BE2C (cell line): Measurements from ENCODE around the gene LYST.
"Not testable (repeated sequence)": the region's sequence is repeated elsewhere in the genome, so short reads cannot be mapped to it uniquely, and the experiment has no call there.

Experiments used
- DNase-seq: peaks from one replicate; pipeline ENCODE4 v3.0.0-alpha.2; 2020
- H3K27me3 ChIP-seq: fragments of 250-450 bp; sonication (Bioruptor Pico); 2 replicates; pipeline ENCODE4 v1.5.1; 2020; ENCODE audit warnings: mild to moderate bottlenecking
- H3K36me3 ChIP-seq: fragments of 250-450 bp; sonication (Bioruptor Pico); 2 replicates; pipeline ENCODE4 v1.5.1; 2020; ENCODE audit warnings: mild to moderate bottlenecking
- H3K4me1 ChIP-seq: fragments of 250-450 bp; sonication (Bioruptor Pico); 2 replicates; pipeline ENCODE4 v1.5.1; 2020
- H3K4me3 ChIP-seq: 2 replicates; pipeline ENCODE4 v1.5.1; 2011; ENCODE audit warnings: low read depth, low read length
- H3K9me3 ChIP-seq: fragments of 250-450 bp; sonication (Bioruptor Pico); 2 replicates; pipeline ENCODE4 v1.5.1; 2020
- TF ChIP-seq, protein P1 (sequence below): IDR thresholded peaks from 2 replicates; pipeline ENCODE4 v1.5.1; 2012; ENCODE audit warnings: mild to moderate bottlenecking, low read depth, low read length

LYST gene

DNA sequence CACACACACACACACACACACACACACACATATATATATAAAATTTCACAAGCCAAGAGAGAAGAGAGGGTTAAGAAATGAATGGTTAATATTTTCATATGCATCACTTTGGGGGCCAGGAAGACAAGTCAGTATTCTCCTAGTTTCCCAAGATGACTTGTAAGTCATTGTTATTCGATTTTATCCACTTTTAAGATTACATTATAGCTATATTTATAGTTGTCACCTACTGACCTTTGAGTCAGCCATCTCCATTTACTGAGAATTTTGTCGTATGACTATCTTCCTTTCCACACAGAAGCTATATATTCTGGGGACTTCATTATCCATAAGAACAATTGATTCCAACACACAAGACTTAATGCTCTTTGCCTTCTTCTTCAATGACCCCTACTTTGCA is 8.9 kb downstream of the LYST start:
- 0 out of 2 replicates have a peak, but pooled peaks cover 4% of the 10 kb centered on the region for H3K4me1 ChIP-seq
- H3K36me3 ChIP-seq, result no peaks in the 10 kb centered on the region
- no peak for DNase-seq
- H3K9me3 ChIP-seq, result no peaks in the 10 kb centered on the region
- TF ChIP-seq, protein P1, sequence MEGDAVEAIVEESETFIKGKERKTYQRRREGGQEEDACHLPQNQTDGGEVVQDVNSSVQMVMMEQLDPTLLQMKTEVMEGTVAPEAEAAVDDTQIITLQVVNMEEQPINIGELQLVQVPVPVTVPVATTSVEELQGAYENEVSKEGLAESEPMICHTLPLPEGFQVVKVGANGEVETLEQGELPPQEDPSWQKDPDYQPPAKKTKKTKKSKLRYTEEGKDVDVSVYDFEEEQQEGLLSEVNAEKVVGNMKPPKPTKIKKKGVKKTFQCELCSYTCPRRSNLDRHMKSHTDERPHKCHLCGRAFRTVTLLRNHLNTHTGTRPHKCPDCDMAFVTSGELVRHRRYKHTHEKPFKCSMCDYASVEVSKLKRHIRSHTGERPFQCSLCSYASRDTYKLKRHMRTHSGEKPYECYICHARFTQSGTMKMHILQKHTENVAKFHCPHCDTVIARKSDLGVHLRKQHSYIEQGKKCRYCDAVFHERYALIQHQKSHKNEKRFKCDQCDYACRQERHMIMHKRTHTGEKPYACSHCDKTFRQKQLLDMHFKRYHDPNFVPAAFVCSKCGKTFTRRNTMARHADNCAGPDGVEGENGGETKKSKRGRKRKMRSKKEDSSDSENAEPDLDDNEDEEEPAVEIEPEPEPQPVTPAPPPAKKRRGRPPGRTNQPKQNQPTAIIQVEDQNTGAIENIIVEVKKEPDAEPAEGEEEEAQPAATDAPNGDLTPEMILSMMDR, result no peak
- no peak overlapping the region for H3K4me3 ChIP-seq
- no peaks in the 10 kb centered on the region for H3K27me3 ChIP-seq

DNA sequence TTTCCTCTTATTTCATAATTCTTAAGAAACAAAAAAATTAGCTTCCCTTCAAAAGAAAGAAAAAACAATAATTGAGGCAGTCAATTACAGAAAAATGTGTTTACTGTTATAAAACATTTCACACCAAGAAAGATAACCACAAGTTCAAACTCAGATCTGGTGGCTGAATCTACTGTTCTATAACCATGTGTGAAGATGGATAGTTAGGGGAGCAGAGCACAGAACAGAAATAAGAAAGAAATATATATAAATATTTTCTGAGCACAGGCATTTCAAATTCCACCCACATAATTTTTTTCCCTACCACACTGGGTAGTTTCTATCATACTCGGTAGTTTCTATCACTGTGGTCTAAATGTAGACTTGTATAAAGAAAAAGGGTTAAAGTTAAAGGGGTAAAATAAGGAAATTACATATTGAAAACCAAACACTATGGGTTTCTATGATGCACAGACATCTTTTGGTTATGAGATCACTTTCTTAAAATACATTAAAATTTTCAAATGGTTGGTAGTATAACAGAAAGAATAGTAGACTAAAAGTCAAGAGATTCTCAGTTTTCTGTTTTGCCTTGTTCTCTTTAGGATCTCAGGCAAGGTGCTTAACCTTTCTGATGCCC is 10.8 kb downstream of the LYST start:
- Histone ChIP-seq H3K27me3 (no peaks in the 10 kb centered on the region), H3K4me1 (0 out of 2 replicates have a peak, but pooled peaks cover 4% of the 10 kb centered on the region), H3K36me3 (no peaks in the 10 kb centered on the region), H3K9me3 (no peaks in the 10 kb centered on the region), H3K4me3 (no peak overlapping the region)
- TF ChIP-seq, protein P1, result no peak
- no peak for DNase-seq

DNA sequence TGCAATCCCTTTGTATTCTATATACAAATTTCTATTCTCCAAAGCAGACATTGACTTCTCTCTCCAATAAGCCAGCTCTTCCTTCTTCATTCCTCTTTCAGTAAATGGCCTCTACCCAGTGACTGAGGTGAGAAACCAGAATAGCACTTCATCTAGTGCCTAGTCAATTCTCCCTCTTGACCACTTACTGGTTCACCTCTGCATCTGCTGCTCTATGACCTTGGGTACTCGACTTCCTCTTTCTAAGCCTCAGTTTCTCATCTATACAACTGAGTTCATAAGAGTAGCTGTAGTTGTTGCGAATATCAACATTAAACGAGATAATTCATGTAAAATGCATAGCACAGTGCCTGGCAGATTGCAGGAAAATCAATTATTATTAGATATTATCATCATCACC is 12.4 kb downstream of the LYST start:
- H3K4me1 ChIP-seq, result 0 out of 2 replicates have a peak, but pooled peaks cover 4% of the 10 kb centered on the region
- TF ChIP-seq, protein P1, result no peak
- H3K36me3 ChIP-seq, result no peaks in the 10 kb centered on the region
- no peak overlapping the region for H3K4me3 ChIP-seq
- DNase-seq, result no peak
- no peaks in the 10 kb centered on the region for H3K27me3 ChIP-seq
- H3K9me3 ChIP-seq, result no peaks in the 10 kb centered on the region

DNA sequence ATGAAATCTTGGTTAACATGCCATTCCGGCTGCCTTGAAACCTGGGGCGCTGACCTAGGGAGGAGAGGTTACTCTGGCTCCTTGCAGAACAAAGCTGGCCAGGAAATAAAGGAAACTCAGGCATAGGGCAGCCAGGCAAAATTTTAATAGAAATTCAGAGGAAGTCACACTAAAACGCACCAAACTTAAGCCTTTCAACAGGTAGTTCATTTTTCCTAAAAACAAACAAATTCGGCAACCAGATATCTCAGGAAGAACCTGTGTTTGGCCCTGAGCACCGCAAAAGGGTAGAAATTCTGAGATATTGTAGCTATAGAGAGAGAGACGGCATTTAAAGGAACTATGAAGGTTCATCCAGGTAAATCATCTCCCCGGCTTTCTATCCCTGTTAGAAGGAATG is 13.1 kb downstream of the LYST start:
- no peak for DNase-seq
- TF ChIP-seq, protein P1, result no peak
- Histone ChIP-seq H3K27me3 (no peaks in the 10 kb centered on the region), H3K4me3 (no peak overlapping the region), H3K4me1 (0 out of 2 replicates have a peak, but pooled peaks cover 4% of the 10 kb centered on the region), H3K9me3 (no peaks in the 10 kb centered on the region), H3K36me3 (no peaks in the 10 kb centered on the region)

DNA sequence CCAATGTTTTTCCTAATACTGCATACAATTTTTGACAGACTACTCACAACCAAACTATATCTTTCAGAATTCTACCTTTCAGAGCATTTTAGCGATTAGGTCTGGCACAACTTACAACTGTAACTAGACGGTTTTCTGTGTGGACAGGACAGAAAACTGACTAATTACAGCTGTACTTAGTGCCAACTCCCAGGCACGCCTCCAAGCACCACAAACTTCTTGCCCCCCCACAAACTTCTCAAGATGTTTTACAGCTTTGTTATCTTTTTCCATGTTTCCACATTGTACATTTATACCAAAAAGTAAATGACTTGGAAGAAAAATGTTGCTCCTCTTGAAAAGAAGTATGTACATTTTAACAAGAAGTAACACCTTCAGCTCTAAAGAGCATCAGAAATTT is 13.8 kb downstream of the LYST start:
- H3K36me3 ChIP-seq, result no peaks in the 10 kb centered on the region

DNA sequence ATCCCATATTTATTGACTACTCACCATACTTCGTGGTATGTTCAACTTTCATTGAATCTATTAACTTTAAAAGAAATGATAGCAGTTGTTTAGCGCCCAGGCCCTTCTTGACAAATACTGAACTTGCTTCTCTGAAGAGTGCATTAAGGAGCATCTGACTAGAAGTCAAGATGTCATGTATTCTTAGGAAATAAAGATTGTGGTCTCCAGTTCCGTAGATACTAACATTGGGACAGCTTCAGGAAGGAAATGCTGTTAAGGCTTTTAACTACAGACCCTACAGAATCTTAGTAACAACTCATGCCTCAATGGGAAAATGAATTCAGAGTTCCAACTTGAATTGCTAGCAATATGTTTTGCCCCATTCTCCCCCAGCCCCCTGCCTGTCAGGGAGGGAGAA is 14.8 kb downstream of the LYST start:
- TF ChIP-seq, protein P1, result no peak
- Histone ChIP-seq H3K4me1 (0 out of 2 replicates have a peak, but pooled peaks cover 4% of the 10 kb centered on the region), H3K9me3 (no peaks in the 10 kb centered on the region), H3K36me3 (no peaks in the 10 kb centered on the region), H3K4me3 (no peak overlapping the region), H3K27me3 (no peaks in the 10 kb centered on the region)
- no peak for DNase-seq

More for the DNA sequence above, 13.8 kb downstream of the LYST start:
- Histone ChIP-seq H3K4me3 (no peak overlapping the region), H3K27me3 (no peaks in the 10 kb centered on the region), H3K4me1 (0 out of 2 replicates have a peak, but pooled peaks cover 4% of the 10 kb centered on the region), H3K9me3 (no peaks in the 10 kb centered on the region)
- TF ChIP-seq, protein P1, result no peak
- DNase-seq, result no peak

DNA sequence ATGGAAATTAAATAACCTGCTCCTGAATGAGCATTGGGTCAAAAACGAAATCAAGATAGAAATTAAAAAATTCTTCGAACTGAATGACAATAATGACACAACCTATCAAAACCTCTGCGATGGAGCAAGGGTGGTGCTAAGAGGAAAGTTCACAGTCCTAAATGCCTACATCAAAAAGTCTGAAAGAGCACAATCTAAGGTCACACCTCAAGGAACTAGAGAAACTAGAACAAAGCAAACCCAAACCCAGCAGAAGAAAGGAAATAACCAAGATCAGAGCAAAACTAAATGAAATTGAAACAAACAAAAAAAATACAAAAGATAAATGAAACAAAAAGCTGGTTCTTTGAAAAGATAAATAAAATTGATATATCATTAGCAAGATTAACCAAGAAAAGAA is 18.5 kb downstream of the LYST start:
- H3K27me3 ChIP-seq, H3K4me1 ChIP-seq, H3K36me3 ChIP-seq, DNase-seq, H3K9me3 ChIP-seq, H3K4me3 ChIP-seq: not testable (repeated sequence)
